ENCODE results near the gene ATOH7.

Gene ATOH7

GRCh38 chr10:68194290-68194689 lies 37.6 kb downstream of the ATOH7 start:
- no peak overlapping the region for H3K4me3 ChIP-seq (ENCODE audit: low read length)

DNA sequence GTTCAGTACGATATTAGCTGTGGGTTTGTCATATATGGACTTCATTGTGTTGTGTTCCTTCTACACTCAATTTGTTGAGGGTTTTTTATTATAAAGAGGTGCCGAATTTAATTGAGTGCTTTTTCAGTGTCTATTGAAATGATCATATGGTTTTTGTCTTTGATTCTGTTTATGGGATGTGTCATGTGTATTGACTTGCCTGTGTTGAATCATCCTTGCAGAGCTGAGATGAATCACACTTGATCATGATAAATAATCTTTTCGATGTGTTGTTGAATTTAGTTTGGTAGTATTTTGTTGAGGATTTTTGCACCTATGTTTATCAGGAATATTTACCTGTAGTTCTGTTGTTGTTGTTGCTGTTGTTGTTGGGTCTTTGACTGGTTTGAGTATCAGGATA lies 39.8 kb downstream of the ATOH7 start:
- no peak for DNase-seq (ENCODE audit: low read depth, low spot score)
- no peak overlapping the region for H3K4me3 ChIP-seq (ENCODE audit: low read length)

More at GRCh38 chr10:68194290-68194689, 37.6 kb downstream of the ATOH7 start:
- no peak for DNase-seq (ENCODE audit: low read depth, low spot score)

DNA sequence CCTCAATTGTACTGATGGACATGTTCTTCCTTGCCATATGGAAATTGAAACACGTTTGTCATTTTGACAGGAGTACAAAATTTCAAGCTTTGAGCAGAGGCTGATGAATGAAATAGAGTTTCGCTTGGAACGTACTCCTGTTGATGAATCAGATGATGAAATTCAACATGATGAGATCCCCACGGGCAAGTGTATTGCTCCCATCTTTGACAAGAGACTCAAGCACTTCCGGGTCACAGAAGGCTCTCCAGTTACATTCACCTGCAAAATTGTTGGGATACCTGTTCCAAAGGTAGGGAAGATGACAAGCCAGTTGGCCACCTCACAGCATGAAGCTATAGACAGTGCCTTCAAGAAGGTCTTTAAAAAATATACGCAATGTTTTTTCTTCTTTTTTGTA lies 43.1 kb downstream of the ATOH7 start:
- no peak for DNase-seq (ENCODE audit: low read depth, low spot score)
- H3K4me3 ChIP-seq (ENCODE audit: low read length): no peak overlapping the region

DNA sequence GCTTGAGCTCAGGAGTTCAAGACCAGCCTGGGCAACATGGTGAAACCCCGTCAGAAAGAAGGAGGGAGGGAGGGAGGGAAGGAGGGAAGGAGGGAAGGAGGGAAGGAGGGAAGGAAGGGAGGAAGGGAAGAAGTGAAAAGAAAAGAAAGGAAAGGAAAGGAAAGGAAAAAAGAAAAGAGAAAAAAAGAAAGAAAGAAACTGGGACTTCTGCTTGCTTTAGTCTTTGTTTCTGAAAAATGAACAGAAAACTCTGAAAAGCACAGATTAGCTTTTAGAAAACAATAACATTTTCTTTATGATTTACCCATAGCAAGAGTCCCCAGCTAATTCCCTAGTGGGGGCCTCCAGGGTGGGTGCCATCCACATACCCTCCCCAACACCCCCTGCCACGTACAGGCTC lies 46.8 kb downstream of the ATOH7 start:
- H3K4me3 ChIP-seq (ENCODE audit: low read length): no peak overlapping the region
- DNase-seq (ENCODE audit: low read depth, low spot score): no peak

DNA sequence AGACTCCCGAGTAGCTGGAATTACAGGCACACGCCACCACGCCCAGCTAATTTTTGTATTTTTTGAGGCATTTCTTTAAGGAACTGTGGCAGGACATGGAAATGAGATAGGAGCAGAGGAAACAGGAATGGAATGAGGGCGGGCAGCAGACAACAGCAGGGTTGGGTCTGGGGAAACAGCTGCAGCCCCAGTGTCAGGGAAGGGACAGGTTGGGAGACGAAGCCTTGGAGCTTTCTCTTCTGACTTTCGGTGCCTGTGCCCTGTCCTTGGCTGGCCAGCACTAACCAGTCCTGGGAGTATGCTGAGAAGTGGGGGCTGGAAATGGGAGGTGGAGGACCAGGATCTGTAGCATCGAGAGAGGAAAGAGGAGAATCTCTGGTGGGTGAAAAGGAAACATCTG lies 47.4 kb downstream of the ATOH7 start:
- DNase-seq (ENCODE audit: low read depth, low spot score): no peak
- H3K4me3 ChIP-seq (ENCODE audit: low read length): no peak overlapping the region
